Measurements from ENCODE around the gene VWA5B2.
"Not testable (repeated sequence)": the region's sequence is repeated elsewhere in the genome, so short reads cannot be mapped to it uniquely, and the experiment has no call there.

VWA5B2 gene

GRCh38 chr3:184242297-184242685, 12.9 kb downstream of the VWA5B2 start:
- no peak for DNase-seq (ENCODE audit: low read depth)

GRCh38 chr3:184248454-184249411, 19.3 kb downstream of the VWA5B2 start, which contains the start of gene ALG3:
ALG3 (minus strand) TSS chr3:184248962; CDS start chr3:184248940, 22 bp downstream.
- DNase-seq (ENCODE audit: low read depth), result peak; percentile 68

- DNase-seq (ENCODE audit: low read depth), result peak; percentile 93
Observed at GRCh38 chr3:184249412-184250166, 20.2 kb downstream of the VWA5B2 start, which contains the start of gene EEF1AKMT4. EEF1AKMT4 (plus strand) TSS chr3:184249672; CDS start chr3:184249695, 23 bp downstream.

GRCh38 chr3:184250167-184250828, 20.9 kb downstream of the VWA5B2 start:
- DNase-seq (ENCODE audit: low read depth), result peak; percentile 75

- DNase-seq (ENCODE audit: low read depth), result no peak
Observed at GRCh38 chr3:184255291-184256039, 26.1 kb downstream of the VWA5B2 start.

GRCh38 chr3:184257083-184257915, 27.9 kb downstream of the VWA5B2 start:
- no peak for DNase-seq (ENCODE audit: low read depth)

GRCh38 chr3:184258926-184259325, 29.5 kb downstream of the VWA5B2 start:
- DNase-seq (ENCODE audit: low read depth), result no peak

- DNase-seq (ENCODE audit: low read depth), result no peak
Observed at GRCh38 chr3:184259396-184259877, 30.1 kb downstream of the VWA5B2 start.

GRCh38 chr3:184259878-184260723, 30.7 kb downstream of the VWA5B2 start:
- no peak for DNase-seq (ENCODE audit: low read depth)

- DNase-seq (ENCODE audit: low read depth), result no peak
Observed at GRCh38 chr3:184260724-184261269, 31.4 kb downstream of the VWA5B2 start.

- no peak for DNase-seq (ENCODE audit: low read depth)
Observed at GRCh38 chr3:184261270-184261853, 32.0 kb downstream of the VWA5B2 start, which contains the start of gene CAMK2N2. CAMK2N2 (minus strand) TSS chr3:184261553; CDS start chr3:184261285, 268 bp downstream.

GRCh38 chr3:184261854-184262763, 32.7 kb downstream of the VWA5B2 start:
- no peak for DNase-seq (ENCODE audit: low read depth)

GRCh38 chr3:184262764-184263179, 33.4 kb downstream of the VWA5B2 start:
- DNase-seq (ENCODE audit: low read depth), result no peak

GRCh38 chr3:184267249-184267648, 37.9 kb downstream of the VWA5B2 start:
- DNase-seq (ENCODE audit: low read depth), result not testable (repeated sequence)

GRCh38 chr3:184272269-184272668, 42.9 kb downstream of the VWA5B2 start:
- DNase-seq (ENCODE audit: low read depth), result no peak

GRCh38 chr3:184275381-184275701, 46.0 kb downstream of the VWA5B2 start:
- no peak for DNase-seq (ENCODE audit: low read depth)
